HG02970 (cell line): ENCODE data around the gene ARHGAP44.
"Not testable (repeated sequence)": the region's sequence is repeated elsewhere in the genome, so short reads cannot be mapped to it uniquely, and the experiment has no call there.

ENCODE experiments used
- ATAC-seq: cut with Tn5 transposase; IDR thresholded peaks from one replicate; pipeline ENCODE4 v1.9.1; 2021; ENCODE audit warnings: mild to moderate bottlenecking, moderate library complexity, moderate number of reproducible peaks; ENCODE audit not compliant: unreplicated experiment, low FRiP score

The ARHGAP44 gene

DNA sequence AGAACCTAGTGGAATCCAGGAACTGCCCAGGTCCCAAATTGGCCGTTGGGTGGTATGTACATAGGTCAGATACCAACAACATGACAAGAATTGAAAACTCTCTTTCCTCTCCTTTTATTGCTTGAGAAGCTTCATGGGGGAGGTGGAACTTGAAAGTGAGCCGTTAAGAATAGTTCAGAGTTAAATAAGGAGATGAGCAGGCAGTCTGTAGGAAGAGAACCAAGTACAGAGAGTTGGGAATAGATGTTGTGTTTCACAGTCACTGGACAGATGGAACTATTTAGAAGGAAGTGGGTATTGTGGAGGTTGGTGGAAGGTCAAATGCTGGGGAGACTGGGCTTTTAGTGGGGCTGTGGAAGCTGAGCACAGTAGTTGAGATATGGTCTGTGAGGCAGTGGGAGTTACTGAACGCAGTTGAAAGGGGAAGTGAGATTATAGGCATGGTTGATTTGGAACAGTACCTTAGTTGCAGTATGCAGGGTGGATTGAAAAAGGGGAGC is 26.4 kb downstream of the ARHGAP44 start:
- peak; percentile 96 for ATAC-seq

DNA sequence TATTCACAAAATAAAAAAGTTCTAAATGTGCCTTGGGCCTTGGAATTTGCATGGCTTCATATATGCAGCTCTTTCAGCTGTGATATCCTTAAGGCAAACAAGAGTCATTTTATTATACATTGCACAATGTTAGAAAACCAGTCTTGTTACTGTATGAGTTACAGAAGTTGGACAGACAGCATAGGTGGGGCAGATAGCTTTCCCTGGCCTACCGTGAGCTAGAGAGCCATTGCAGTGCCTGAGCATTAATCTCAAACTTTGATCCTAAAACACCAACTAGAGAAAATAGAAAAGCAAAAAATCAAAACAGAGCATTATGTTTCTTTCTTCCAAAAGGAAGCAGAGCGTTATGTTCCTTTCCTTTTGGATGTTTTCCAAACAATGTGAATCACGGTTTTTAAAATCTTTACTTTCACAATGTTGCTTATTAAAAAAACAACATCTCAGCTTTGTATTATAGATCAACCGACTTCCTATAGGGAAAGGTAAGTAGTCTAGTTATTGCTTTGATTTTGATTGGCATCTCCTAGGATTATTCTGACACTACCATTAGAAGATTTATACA is 32.2 kb downstream of the ARHGAP44 start:
- ATAC-seq: no peak

DNA sequence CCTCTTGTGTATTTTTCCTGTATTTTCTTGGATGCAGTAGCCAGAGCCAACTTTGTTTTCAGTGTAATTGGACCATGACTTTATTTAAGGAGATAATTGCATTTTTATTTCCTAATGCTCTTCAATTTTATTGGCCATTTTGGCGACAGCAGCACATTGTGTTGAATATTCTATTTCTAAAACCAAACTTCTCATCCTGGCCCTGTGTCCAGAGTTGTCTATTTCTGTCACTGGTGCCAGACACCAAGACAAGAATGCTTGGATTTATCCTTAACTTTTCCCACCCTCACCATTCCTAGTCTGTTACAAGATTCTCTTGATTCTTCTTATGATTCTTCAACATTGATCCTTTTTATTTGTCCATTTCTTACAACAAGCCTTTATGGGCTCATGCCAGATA is 37.1 kb downstream of the ARHGAP44 start:
- no peak for ATAC-seq

DNA sequence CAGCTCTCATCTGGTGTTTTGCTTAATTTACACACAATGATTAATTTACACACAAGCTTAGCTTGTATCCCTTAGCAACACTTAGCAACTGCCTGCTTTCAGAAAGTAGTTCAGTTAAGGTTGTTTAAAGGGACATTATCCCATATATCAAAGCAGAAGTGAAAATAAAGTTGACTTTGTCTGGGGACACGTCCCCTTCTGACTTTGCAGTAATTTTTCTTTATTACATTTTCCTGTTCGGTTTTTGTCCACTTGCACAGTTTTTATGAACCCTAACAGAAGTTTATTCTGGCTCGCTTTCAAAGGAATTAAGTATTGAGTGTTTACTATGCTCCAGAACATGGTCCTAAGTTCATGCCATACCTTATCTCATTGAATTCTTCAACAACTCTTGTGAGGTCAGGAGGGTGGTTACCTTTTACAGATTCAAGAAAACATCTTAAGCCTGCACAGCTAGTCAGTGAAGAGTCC is 41.5 kb downstream of the ARHGAP44 start:
- ATAC-seq: no peak

DNA sequence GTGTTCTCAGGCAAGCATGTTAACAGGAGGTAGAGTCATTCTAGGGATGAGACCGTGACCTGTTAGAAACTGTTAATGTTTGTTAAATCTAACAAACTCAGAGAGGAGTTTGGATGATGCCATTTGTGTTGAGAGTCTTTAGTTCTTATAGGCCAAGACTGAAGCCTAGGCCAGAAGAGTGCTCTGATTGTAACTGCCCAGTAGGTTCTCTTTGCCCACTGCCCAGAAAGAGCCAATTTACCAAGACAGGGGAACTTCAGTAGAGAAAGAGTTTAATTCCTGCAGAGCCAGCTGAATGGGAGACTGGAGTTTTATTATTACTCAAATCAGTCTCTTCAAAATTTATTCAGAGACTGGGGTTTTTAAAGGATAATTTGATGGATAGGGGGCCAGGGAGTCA is 42.5 kb downstream of the ARHGAP44 start:
- no peak for ATAC-seq

DNA sequence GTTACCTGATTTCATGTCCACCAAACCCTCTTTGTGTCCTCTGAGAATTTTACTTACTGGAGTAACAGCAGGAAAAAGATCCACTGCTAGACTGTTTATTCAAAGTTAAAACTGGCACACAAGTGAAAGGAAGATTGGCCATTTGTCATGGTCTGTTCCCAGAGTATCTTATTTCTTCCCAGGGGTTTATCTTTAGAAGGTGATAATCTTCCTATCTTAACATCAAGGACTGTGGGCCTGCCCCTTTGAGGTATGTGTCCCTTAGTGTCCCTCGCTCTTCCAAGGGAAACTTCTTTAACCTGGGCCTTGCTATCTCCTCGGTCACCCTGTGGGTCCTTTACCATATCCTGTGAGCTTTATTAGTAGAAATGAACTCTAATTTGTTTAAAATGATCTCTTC is 49.7 kb downstream of the ARHGAP44 start:
- no peak for ATAC-seq

DNA sequence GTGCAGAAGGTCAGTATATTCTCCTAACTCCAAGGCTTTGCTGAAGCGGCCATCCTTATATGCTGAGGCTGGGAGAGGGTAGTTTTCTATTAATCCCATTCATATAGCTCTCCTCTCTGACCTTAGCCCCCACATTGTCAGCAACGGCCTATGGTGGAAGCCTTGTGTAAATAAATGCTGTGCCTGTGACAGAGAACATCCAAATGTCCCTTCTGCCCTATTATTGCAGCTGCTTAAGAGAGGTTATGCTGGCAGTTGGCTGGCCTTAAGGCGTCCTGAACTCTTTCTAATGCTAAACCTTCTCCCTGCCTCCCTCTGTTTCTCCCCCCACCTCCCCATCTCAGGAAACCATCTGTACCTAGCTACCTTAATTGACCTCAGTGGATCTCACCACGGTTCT is 53.6 kb downstream of the ARHGAP44 start:
- no peak for ATAC-seq

DNA sequence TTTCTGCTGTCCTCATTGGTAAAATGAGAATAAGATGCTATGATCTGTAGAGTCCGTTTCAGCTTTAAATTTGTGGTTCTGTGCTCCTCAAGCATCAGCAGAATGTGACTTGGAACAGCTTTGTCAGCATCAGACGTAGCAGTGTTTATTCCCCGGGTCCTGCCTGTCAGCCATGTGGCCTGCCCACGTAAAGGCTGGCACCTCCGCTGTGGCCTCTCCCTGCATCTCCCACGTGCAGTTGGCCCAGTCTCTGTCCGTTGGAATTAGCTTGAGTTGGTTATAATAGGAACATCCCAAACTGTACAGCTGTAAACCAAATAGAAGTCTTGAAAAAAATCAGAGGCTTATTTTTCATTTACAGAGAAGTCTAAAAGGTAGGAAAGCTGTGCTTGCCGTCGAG is 61.7 kb downstream of the ARHGAP44 start:
- no peak for ATAC-seq

DNA sequence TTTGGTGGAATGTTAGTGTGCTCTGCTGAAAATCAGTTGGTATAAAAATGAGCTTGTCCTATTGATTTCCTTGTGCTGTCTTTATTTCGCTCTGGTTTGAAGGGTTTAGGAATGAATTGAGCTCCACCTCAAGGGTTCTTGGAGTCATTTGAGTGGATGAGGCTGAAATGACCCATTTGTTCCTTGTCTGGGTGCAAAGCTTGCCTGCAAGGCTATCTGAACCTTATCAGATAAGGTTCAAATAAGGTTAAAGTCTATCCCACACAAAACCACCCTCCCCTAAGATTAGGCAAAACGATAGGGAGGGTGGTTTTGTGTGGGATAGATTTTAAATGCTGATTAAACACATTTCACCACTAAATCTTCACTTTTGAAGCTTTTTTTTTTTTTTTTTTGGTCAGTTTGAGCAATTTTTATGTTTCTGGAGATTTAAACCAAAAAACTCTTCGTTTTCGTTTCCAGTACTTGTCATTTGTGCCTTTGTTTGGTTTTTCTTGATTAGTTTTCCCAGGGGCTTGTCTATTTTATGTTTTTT is 62.7 kb downstream of the ARHGAP44 start:
- ATAC-seq: no peak

DNA sequence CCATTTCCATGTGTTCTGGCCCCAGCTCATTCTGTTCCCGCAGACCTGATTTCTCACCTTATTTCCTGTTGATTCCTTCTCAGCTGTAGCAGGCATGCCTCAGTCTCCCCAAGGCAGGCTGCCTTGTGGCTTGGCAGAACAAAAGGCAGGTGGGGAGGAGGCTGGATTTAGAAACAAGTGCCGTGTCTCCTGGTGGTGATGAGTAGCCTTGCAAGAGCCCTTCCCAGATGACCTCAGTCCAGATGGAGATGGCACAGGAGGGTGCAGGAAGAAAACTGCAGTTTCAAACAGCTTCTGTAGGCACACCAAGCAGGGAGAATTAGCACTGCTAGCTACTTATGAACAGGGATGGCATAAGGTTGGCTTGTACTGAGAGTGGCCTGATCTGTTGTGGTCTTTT is 64.6 kb downstream of the ARHGAP44 start:
- no peak for ATAC-seq

DNA sequence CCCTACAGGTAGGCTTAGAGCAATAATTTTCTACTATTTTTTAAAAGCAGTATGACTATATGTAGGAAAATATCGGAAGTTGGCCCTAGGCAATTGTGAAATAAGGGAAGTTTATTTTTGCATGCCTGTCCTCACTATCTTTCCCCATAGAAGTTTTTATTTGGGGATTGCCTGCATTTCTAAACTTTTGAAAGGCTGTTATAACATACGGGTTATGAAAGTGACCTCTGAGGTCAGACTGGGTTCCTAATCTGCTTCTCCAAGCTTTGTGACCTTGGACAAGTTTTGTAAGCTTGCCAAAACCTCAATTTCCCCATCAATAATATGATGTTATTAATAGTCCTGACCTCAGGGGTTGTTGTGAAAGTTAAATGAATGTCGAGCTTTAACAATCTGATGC is 67.1 kb downstream of the ARHGAP44 start:
- ATAC-seq: no peak

DNA sequence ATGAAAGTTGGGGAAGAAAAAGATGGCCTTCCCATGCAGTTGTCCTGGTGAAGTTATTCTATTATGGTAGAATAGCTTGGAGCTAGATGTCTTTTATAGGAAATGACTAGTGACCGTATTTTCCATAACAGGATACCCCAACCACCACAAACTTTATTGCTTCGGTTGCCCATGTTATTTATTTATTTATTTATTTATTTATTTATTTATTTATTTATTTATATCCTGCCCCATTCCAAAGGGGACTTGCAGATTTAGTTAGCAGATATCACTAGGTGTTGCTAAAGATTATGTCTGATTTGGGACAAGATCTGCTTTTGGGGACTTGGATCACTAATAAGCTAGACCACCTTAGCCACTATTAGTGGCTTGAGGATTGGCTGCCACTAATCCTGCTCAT is 68.3 kb downstream of the ARHGAP44 start:
- ATAC-seq: no peak

DNA sequence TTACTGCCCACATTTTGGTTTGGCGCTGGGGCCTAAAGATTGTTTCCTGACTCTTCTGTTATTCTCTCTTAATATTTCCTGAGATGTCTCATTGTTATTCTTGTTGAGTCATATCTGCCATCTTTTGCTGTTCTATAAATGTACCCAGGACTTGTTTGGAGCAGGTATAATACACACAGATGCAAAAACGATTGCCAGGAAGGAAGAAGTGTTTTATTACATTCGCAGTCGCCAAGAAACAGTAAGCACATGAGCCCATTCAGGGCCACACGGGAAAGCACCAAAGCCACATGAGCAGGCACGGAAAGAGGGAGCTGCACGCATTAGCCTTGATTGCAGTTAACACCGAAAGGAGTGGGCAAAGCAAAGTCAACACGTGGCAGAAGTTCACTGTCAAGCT is 70.2 kb downstream of the ARHGAP44 start:
- no peak for ATAC-seq

DNA sequence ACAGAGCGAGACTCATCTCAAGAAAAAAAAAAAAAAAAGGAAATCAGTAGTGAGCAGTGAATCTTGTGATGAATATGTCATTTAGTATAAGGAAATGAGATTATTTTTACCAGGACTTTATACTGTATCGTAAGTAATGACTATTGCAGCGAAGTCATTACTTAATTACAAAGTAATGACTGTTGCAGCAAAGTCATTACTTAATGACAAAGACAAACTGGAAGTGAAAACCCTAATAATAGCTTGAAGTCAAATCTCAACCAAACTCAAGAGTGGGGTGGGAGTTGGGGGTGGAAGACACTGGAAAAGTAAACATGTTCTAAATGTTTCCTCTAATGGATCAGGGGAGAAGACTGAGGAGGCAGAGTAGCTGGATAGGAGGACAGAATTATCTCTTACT is 76.5 kb downstream of the ARHGAP44 start:
- no peak for ATAC-seq

DNA sequence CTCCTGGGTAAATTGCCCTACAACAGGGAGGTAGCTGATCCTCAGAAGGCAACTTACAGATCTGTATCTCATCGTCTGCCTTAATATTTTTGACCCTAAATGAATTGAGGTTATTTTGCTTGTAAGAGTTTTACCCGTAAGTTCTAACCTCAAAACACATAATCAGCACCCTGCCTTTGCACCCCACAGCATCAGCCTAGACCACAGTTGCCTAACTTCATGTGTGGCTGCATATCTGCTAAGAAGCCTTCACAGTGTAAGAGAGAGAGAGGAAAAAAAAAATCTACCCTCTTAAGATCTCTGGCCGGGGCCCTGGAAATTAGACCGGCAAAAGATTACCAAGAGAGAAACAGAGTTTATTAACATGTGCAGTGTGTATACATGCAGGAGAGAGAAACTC is 76.9 kb downstream of the ARHGAP44 start:
- ATAC-seq: no peak

DNA sequence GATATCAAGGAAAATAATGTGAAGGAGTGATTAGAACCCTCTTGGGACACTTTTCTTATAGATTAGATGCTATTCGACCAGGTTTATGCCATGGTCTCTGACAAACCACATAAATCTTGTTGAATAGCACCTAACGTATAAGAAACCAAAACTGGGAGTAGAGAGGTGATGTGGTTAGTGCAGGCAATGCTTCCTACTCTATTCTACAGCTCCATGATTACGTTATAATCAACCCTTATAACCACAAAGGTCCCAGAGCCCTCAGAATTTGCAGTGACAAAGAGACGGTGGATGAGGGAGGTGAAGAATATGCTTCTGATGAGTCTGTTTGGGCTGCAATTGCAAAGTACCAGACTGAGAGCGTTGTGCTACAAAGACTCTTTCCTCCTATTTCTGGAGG is 78.4 kb downstream of the ARHGAP44 start:
- no peak for ATAC-seq

DNA sequence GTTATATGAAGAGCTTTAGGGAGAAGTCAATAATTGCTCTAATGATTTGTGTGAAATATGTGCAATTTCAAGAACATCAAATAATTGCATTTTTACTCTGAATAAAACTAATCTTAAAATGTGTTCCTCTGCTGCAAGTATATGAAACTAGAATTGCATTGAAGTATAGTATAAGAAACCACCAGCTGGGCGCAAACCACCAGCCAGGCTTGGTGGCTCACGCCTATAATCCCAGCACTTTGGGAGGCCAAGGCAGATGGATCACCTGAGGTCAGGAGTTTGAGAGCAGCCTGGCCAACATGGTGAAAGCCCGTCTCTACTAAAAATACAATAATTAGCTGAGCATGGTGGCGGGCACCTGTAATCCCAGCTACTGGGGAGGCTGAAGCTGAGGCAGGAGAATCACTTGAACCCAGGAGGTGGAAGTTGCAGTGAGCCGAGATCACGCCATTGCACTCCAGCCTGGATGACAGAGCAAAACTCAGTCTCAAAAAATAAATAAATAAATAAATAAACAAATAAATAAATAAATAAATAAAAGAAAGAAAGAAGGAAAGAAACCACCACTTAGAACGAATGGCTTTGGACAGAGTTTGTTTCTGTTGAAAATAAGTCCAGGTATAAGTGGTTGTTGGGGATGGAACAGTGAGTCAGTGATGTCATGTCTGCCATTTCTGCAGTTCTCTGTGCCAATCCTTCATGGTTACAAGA is 84.3 kb downstream of the ARHGAP44 start:
- not testable (repeated sequence) for ATAC-seq

DNA sequence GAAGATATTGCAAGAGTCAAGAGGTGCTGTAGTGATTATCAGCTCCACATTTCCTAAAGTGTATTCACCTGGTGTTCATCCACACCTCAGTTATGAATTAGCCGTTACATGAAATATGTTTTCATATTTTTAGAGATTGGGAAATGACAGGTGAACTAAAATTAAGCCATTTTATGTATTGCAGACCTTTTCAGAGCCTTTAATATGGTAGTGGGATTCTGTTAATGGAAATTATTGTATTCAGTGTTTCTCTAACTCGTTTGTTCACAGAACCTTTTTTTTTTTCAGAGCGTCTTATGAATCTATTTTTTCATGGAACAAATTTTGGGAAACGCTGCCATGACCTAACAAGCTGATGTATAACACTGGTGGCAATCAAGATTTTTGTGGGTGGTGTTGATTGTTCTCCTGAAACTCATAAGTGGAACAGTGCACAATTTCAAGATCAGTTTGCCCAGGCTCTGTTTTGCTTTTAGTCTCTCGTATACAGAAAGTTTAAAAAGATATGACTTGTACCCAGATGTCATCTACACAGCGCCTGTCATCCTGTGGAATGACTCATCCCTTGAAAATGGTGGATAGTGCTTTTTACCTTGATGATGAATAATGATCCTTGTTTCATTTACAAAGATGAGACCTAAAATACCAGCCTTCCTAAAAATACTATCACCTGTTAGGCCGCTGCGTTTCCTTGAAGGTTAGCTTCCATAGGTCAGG is 88.8 kb downstream of the ARHGAP44 start:
- no peak for ATAC-seq

DNA sequence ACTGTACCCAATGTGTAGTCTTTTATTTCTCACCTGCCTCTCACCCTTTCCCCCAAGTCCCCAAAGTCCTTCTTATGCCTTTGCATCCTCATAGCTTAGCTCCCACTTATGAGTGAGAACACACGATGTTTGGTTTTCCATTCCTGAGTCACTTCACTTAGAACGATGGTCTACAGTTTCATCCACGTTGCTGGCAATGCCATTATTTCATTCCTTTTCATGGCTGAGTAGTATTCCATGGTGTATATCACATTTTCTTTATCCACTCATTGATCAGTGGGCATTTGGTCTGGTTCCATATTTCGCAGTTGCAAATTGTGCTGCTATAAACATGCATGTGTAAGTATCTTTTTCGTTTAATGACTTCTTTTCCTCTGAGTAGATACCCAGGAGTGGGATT is 89.8 kb downstream of the ARHGAP44 start:
- ATAC-seq: not testable (repeated sequence)

DNA sequence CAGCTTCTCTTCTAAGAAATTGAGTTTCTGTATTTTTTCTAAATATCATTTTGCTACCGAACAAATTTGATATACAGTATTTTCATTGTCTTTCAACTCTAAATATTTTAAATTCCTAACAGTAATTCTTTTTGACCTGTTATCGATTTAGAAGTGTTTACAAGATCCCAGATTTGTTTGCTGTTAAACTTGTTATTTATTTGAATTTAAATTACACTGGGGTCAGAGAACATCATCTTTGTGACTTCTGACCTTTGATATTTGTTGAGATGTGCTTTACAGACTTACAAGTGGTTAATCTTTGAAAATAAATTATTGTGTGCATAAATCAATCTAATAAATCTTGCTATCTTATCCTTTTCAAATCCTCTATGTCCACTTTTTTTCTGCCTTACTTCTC is 94.2 kb downstream of the ARHGAP44 start:
- no peak for ATAC-seq

DNA sequence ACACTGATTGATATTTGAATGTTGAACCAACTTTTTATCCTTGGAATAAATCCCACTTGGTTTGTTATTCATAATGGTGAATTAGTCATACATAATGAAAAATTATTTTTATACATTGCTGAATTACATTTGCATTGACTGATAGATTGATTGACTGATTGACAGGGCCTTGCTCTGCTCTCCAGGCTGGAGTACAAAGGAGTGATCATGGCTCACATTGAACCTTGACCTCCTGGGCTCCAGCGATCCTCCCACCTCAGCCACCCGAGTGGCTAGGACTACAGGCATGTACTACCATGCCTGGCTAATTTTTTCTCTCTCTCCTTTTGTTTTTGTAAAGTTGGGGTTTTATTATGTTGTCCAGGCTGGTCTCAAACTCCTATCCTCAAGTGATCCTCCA is 97.8 kb downstream of the ARHGAP44 start:
- ATAC-seq: no peak
